GM12872 (cell line): ENCODE results near the gene FGF6.

Experiments used
- TF ChIP-seq, protein P1 (sequence below): IDR thresholded peaks from 3 replicates; pipeline ENCODE4 v1.5.1; 2011; ENCODE audit warnings: low read depth, mild to moderate bottlenecking, low read length, moderate library complexity; ENCODE audit not compliant: insufficient read depth

The FGF6 gene

DNA sequence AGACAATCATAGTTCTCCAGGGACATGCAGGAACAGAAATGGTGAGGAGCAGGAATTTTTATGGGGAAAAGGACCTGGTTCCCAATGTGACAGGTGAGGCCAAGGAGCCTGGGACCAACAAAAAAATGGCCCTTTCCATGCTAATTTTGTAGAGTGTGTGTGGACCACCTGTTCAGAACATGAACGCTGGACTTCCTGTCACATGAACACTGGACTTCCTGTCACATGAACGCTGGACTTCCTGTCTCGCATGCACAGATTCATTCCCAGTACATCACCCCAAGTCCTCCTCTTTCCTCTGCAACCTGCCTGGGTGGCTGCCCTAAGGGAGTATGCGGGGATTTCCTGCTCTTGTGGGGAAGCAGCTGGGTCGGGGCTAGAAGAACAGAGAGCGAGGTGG is 10.1 kb downstream of the FGF6 start:
- TF ChIP-seq, protein P1, sequence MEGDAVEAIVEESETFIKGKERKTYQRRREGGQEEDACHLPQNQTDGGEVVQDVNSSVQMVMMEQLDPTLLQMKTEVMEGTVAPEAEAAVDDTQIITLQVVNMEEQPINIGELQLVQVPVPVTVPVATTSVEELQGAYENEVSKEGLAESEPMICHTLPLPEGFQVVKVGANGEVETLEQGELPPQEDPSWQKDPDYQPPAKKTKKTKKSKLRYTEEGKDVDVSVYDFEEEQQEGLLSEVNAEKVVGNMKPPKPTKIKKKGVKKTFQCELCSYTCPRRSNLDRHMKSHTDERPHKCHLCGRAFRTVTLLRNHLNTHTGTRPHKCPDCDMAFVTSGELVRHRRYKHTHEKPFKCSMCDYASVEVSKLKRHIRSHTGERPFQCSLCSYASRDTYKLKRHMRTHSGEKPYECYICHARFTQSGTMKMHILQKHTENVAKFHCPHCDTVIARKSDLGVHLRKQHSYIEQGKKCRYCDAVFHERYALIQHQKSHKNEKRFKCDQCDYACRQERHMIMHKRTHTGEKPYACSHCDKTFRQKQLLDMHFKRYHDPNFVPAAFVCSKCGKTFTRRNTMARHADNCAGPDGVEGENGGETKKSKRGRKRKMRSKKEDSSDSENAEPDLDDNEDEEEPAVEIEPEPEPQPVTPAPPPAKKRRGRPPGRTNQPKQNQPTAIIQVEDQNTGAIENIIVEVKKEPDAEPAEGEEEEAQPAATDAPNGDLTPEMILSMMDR: no peak

DNA sequence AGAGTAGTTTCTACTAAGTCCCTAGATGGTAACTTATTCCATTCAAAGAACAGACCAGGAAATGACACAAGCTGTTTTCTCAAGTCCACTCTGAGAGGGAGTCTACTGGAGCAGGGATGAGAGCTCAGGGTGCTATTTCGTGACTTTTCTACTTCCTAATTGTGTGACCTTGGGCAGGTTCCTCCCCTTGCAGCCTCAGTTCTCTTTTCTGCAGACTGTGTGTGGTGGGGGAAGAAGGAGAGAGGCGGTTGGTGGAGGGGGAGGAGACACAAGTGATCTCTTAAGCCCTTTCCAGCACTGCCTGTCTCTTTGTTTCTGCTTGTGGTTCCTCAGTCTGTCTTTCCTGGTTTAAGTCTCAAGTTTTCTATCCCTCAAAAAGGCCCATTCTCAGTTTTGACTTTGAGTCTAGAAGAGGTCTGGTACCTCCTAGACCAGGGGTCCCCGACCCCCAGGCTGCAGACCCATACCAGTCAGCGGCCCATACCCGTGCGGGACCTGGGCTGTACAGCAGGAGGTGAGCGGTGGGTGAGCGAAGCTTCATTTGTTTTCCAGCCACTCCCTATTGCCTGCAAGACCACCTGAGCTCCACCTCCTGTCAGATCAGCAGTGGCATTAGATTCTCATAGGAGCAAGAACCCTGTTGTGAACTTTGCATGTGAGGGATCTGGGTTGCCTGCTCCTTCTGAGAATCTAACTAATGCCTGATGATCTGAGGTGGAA is 10.7 kb downstream of the FGF6 start:
- TF ChIP-seq, protein P1: no peak

DNA sequence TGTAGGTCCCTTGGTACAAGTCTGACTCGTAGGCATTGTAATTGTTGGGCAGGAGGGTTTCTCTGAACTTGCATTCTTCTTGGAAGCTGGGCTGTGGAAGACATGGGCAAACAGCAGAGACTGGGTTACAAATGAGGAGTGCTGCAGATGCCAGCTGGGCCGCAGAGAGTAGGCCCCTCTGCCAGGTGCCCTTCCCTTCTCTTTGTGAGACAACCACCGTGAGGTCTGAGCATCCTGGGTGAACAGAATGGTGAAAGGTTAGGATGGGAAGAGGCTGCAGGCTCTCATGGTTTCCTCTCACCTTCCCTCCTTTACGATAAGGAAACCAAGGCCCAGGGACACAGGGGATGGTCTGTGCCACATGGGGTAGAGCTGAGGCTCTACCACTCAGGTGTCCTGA is 11.3 kb downstream of the FGF6 start:
- TF ChIP-seq, protein P1: no peak

DNA sequence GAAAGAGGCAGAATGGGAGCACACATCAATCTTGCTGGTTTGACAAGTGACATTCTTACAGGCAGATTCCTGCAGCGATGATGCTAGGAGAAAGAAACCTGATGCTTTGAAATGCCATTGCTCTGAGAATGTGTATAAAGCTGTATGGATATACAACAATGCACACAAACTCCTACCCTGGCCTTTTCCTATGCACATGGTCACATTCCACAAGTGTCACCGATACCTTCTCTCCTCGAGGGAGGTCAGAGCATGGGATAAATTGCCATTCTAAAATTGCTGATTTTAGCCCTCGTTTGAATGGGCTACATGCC is 11.9 kb downstream of the FGF6 start:
- TF ChIP-seq, protein P1: no peak

DNA sequence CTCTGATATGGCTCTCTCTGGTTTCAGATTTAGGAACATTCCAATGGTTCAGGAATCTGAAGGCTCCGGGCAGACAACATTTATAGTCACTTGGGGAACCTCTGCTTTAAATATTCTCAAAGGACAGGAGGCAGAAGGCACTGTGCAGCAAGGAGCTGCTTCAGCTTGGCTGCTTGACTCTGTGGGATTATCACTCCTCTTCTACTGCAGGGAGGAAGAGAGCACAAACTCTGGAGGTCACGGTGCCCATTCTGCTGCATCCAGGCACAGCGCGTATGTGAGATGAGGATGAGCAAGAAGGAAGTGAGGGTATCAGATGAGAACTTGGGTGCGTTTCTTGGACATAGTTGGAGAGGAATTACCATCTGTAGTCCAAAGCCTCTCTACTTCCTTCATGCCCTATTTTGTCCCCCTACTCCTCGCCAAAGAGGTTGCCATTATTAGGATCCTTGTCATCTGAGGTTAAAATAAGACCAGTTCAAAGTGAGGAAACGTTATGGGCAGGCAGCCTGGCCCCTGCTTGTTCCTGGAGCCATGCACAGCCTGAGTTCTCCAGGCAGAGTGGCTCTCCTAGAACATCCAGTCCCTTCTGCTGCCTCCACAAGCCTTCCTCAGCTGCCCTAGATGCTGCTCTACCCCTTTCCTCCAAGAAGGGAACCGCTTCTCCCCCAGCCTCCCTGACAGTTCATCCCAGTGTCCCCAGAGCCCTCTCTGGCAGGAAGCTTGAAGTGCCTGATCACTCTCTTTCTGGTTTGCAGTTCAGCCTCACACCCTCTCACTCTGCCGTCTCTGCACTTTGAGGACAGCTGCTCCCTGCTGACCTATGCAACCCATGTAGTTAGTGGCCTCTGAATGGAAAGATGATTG is 12.5 kb downstream of the FGF6 start:
- TF ChIP-seq, protein P1: no peak

DNA sequence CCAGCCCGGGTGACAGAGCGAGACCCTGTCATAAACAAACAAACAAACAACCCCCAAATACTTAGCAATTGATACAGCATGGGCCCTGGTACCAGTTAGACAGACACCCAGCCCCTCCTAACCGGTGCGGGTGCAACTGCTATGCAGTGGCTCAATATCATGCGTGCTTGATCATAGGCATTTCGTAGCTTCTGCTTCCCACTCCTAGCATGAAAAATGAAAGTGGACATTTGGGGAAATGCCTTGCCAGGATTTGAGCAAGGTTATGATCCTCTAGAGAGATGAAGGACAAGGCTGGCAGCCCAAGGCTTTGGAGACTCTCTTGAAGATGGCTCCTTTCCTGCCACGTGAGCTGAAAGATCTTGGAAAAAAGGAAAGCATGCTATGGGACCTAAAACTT is 13.7 kb downstream of the FGF6 start:
- TF ChIP-seq, protein P1: no peak

DNA sequence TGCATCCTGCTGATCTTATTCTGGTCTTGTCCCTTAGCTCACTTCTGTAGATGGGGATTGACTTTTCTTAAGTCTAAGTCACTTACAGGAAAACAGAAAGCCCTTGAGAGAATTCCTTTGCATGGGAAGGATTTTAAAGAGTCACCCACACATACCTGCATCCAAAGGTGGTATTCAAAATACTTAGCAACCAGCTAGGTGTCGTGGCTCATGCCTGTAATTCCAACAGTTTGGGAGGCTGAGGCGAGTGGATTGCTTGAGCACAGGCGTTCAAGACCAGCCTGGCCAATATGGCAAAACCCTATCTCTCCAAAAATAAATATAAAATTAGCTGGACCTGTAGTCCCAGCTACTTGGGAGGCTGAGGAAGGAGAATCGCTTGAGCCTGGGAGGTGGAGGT is 14.2 kb downstream of the FGF6 start:
- TF ChIP-seq, protein P1: no peak
